Motor neuron (in vitro differentiated cells): ENCODE results near the gene SH3D19. TPM values are rescaled to one million over a fixed set of nuclear protein-coding genes. Genes with fewer than 3 reads are reported as not detected.
A peak's percentile ranks its signal among the peaks of the same experiment; 100 is the strongest.

ENCODE experiments used
- ATAC-seq, 8 experiments: fragments of 200-7000 bp; cut with Tn5 transposase; replicated peaks in 6 of 8; 2 replicates each; pipeline ENCODE4 v1.8.0; 2021; ENCODE audit warnings: mild to moderate bottlenecking in 8 of 8, moderate library complexity in 8 of 8
- H3K27ac ChIP-seq, 2 donors: fragments of 250-450 bp; sonication (Bioruptor Pico); 2 replicates each; pipeline ENCODE4 v1.9.0; 2021; ENCODE audit warnings: antibody characterized with exemption in 2 of 2, mild to moderate bottlenecking in 2 of 2, moderate library complexity in 1 of 2
- H3K4me1 ChIP-seq, 2 donors: fragments of 250-450 bp; sonication (Bioruptor Pico); replicated peaks in 1 of 2; 2 replicates each; pipeline ENCODE4 v1.6.1; 2021; ENCODE audit warnings: antibody characterized with exemption in 2 of 2, mild to moderate bottlenecking in 2 of 2, moderate library complexity in 1 of 2
- H3K4me3 ChIP-seq, 5 donors: fragments of 250-450 bp; sonication (Bioruptor Pico); 2 replicates each; pipeline ENCODE4 v1.9.0; 2021; ENCODE audit warnings: antibody characterized with exemption in 5 of 5, mild to moderate bottlenecking in 5 of 5, moderate library complexity in 4 of 5
- WGBS, 10 experiments: fragments of 450-650 bp; shearing (Covaris generic); methylation state at CpG; one replicate each; pipeline ENCODE4 v1.0.0; 2022; 5-methylcytosine and 5-hydroxymethylcytosine counted together
- in situ Hi-C, 9 experiments: fragments of 400-800 bp; cut with MboI; loops; one replicate each; pipeline ENCODE4 v1.15.0; 2021; ENCODE audit warnings: low sequenced_read_pairs in 9 of 9, low pct_unique_long_range_greater_than_20kb in 2 of 9; ENCODE audit not compliant: unreplicated experiment in 9 of 9
- total RNA-seq, 8 experiments: library from RNA; unstranded; fragments of 300-600 nt; gene quantifications; 2 replicates each; pipeline versions ENCODE4 v1.2.3 to v1.2.4, GENCODE V29; 2022

Gene SH3D19
- total RNA-seq, 8 experiments from 2014 or later = 3.4 to 28.9 (median 6.8) TPM

DNA sequence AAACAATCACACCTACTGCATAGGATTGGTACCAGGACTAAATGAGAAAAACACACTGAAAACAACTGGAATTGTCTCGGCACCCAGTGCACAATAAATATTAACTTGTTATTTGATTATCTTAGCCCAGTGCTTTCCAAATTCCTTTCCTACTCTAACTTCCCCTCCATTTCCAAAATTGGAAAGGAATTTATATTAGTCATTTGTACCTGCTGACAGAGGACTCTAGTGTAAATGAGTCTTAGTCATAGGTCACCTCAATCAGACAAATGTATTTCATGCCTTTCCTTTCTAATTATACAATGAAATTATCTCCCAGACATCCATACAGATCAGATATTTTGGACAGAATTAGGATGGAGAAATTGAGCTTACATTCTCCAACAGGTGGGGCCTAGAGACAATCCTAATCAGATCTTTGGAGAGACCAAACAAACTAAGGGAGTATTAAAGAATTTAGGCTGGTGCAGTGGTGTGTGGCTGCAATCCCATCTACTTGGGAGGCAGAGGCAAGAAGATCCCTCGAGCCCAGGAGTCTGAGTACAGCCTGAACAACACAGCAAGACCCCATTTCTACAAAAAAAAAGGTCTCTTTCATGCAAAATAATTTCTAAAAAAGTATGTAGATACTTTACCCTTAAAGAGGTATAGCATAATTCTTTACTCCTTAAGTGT lies 10.1 kb downstream of the SH3D19 start:
- H3K27ac ChIP-seq = no peak overlapping the region
- in situ Hi-C loops = no loop called here
- H3K4me3 ChIP-seq = no peak overlapping the region
- ATAC-seq = no peak
- WGBS, 10 experiments = 50 to 100% (median 83%) methylated on average over 1 to 2 of the region's 2 CpGs; no CpG with 5 or more reads in 3 of the 10 experiments
- H3K4me1 ChIP-seq = no peaks in the 10 kb centered on the region

DNA sequence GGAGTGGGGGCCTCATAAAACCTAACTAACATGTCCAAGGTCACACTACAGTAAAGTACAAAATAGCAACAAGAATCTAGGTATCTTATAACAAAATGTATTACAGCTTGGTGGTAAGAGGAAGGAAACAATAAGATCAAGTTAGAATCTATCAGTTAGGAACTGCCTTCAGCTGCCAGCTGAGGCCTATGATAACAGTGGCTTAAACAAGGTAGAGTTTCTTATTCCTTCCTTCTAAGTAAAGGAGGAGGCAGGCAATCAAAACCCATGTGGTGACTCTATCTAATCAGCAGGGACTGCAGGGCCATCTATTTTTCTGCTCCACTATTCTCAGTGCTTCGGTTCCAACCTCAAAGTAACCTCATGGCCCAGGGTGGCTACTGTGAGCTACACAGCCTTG lies 10.9 kb downstream of the SH3D19 start:
- no peaks in the 10 kb centered on the region for H3K4me1 ChIP-seq
- peak in 1 of 8 experiments; percentile 23 for ATAC-seq
- 86 to 100% (median 100%) methylated on average over 1 of the region's 1 CpG; no CpG with 5 or more reads in 5 of the 10 experiments for WGBS, 10 experiments
- H3K4me3 ChIP-seq = no peak overlapping the region
- H3K27ac ChIP-seq = no peak overlapping the region
- in situ Hi-C loops = no loop called here

DNA sequence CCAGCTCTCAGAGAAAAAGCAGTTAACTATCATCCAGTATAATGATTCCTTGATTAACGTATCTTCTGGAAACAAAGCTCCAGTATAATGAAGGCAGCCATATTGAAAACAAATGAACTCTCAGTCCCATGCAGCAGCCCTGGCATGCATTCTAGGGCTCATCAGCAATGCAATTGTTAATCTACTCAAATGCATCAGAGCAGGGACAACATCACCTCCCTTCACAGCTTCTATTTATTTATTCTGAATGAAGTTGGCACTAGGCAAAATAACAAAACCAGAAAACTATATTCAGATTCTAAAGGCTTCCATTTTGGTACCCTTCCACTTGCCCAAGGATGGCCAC lies 11.4 kb downstream of the SH3D19 start:
- H3K4me1 ChIP-seq = no peaks in the 10 kb centered on the region
- in situ Hi-C loops = no loop called here
- 29 to 100% (median 89%) methylated on average over 1 of the region's 1 CpG; no CpG with 5 or more reads in 3 of the 10 experiments for WGBS, 10 experiments

DNA sequence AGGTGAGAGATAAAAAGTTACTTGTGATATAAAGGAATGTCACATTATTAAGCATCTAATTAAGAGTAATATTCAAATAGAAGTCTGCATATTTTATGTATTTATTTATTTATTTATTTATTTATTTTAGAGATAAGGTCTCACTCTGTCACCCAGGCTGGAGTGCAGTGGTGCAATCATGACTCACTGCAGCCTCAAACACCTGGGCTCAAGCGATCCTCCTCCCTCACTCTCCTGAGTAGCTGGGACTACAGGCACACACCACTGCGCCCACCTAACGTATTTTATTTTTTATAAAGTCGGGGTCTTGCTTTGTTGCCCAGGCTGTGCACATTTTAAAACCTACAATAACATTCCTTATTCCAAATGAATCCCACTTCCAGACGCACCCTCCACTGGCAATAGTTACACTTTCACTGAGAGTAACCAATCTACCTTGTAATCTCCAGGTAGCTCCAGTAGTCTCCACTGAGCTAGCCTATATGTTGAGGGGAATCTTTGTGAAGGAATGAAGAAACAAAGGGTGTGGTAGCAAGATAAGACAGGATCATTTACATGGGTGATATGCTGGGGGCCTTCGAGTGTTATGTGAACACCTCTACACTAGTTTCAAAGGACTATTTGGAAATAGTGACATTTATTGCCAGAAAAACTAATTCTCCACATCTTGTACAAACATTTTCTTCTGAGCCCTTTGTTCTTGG lies 11.9 kb downstream of the SH3D19 start:
- Histone ChIP-seq H3K27ac (no peak overlapping the region), H3K4me3 (no peak overlapping the region), H3K4me1 (no peaks in the 10 kb centered on the region)
- WGBS, 10 experiments = 89 to 100% (median 94%) methylated on average over 1 to 6 of the region's 6 CpGs; no CpG with 5 or more reads in 3 of the 10 experiments
- in situ Hi-C loops = no loop called here
- no peak for ATAC-seq

More for the DNA sequence above, 11.4 kb downstream of the SH3D19 start:
- H3K27ac ChIP-seq = no peak overlapping the region
- no peak overlapping the region for H3K4me3 ChIP-seq
- ATAC-seq = peak in 3 of 8 experiments; percentile 43 to 60 (median 59)

DNA sequence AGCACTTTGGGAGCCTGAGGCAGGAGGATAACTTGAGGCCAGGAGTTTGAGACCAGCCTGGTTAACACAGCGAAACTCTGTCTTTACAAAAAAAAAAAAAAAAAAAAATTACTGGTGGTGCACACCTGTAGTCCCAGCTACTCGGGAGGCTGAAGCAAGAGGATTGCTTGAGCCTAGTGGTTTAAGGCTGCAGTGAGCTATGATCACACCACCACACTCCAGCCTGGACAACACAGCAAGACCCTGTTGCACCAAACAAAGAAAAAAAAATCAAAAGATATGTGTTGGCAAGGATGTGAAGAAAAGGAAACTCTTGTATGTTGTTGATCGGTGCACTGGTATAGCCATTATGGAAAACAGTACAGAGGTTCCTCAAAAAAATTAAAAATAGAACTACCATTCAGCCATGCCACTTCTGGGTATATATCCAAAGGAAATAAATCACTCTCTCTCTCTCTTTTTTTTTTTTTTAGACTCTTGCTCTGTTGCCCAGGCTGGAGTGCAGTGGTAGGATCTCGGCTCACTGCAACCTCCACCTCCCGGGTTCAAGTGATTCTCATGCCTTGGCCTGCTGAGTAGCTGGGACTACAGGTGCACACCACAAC lies 15.2 kb downstream of the SH3D19 start:
- in situ Hi-C loops = no loop called here
- 83 to 100% (median 100%) methylated on average over 1 to 5 of the region's 5 CpGs; no CpG with 5 or more reads in 1 of the 10 experiments for WGBS, 10 experiments

DNA sequence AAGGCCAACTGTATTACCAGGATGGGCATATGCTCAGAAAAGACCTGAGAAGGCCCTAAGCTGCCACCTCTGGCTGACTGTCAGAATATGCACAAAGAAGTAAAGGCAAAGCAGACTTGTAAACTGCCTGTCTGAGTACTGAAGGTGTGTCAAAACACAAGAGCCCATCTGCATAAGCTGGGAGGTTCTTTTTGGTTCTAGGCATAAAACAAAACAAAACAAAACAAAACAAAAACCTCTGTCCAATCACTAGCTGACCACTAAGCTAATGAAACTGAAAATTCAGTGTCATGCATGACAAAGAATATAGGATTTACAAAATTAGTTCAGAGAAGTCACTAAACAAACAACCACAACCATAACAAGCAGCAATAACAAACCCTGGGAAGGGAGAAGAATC lies 20.6 kb downstream of the SH3D19 start:
- Histone ChIP-seq H3K27ac (no peak overlapping the region), H3K4me1 (peaks cover 0 to 4% of the 10 kb centered on the region in 2 donors), H3K4me3 (no peak overlapping the region)
- in situ Hi-C loops = no loop called here
- ATAC-seq = peak in 4 of 8 experiments; percentile 39 to 95 (median 95)

More for the DNA sequence above, 15.2 kb downstream of the SH3D19 start:
- Histone ChIP-seq H3K4me3 (no peak overlapping the region), H3K4me1 (no peaks in the 10 kb centered on the region), H3K27ac (no peak overlapping the region)
- ATAC-seq = no peak

DNA sequence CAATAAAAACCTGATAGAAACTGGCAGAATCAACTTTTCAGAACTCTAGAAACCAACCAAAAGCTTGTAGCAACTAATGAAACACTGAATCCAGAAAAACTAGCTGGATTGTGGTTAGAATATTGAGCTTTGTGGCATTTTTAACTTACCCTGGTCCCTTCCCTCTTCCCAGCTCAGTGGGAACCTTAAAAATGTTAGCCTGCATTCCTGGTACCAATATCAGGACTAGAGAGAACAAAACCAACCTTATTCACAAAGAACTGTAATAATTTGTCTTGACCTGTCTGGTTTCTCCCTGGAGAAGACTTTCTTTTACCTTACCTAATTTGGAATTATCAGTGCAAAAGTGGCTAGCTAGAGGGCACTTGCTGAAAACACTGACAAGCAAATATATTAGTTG lies 21.2 kb downstream of the SH3D19 start:
- Histone ChIP-seq H3K27ac (no peak overlapping the region), H3K4me1 (peaks cover 0 to 4% of the 10 kb centered on the region in 2 donors)

DNA sequence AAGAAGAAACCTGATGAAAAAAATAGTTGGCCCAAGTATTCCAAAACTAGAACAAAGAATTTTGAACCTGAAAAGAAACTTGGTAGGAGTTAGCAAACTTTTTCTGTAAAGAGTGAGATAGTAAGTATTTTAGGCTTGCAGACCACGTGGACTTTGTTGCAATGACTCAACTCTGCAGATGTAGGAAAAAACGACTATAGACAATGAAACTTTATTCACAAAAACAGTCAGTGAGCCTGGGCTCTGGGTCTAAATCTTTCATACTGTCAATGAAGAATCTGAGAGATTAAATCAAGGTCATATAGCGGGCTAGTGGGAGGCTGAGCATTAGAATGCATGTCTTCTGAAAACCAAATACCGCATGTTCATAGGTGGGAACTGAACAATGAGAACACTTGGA lies 23.0 kb downstream of the SH3D19 start:
- Histone ChIP-seq H3K4me3 (no peak overlapping the region), H3K4me1 (peaks cover 0 to 4% of the 10 kb centered on the region in 2 donors), H3K27ac (no peak overlapping the region)
- peak in 1 of 8 experiments; percentile 13 for ATAC-seq
- in situ Hi-C loops = no loop called here
- 0 to 100% (median 66%) methylated on average over 1 to 3 of the region's 4 CpGs; no CpG with 5 or more reads in 2 of the 10 experiments for WGBS, 10 experiments

More for the DNA sequence above, 21.2 kb downstream of the SH3D19 start:
- in situ Hi-C loops = no loop called here
- H3K4me3 ChIP-seq = no peak overlapping the region
- ATAC-seq = no peak

DNA sequence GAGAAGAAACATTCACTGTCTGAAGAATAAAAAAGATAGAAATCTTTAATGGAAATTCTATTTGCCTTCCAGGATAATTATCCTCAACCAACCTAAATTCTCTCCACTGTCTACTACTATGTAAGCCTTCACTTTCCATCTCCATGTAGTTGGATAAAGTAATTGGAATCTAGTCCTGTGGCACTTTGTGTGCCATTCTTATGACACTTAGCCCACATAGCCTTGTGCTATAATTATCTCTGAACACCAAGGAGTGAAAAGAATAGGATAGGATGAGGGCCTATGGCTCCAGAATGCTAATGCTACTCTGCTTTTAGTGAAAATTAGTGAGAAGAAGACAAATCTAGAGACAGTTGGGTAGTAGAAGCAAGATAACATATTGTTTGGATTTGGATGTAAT lies 28.2 kb downstream of the SH3D19 start:
- ATAC-seq = no peak
- in situ Hi-C loops = no loop called here
- Histone ChIP-seq H3K27ac (no peak overlapping the region), H3K4me1 (no peaks in the 10 kb centered on the region), H3K4me3 (no peak overlapping the region)

DNA sequence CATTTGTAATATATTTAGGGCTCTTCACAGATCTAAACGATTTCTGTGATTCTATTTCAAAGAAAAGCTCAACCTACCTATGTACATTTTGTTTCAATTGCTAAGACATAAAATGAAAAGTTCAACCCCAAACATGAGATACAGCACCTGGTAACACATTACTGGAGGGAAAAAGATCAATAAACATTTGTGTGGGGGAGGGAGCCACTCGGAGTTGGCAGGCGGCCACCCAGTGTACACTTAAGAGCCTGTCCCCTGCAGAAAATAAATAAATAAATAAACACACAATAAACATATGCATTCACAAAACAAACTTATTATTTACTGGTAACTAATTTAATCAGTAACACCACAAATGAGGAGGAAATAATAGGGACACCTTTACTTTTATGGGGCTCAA lies 29.2 kb downstream of the SH3D19 start:
- Histone ChIP-seq H3K4me3 (no peak overlapping the region), H3K27ac (no peak overlapping the region)

DNA sequence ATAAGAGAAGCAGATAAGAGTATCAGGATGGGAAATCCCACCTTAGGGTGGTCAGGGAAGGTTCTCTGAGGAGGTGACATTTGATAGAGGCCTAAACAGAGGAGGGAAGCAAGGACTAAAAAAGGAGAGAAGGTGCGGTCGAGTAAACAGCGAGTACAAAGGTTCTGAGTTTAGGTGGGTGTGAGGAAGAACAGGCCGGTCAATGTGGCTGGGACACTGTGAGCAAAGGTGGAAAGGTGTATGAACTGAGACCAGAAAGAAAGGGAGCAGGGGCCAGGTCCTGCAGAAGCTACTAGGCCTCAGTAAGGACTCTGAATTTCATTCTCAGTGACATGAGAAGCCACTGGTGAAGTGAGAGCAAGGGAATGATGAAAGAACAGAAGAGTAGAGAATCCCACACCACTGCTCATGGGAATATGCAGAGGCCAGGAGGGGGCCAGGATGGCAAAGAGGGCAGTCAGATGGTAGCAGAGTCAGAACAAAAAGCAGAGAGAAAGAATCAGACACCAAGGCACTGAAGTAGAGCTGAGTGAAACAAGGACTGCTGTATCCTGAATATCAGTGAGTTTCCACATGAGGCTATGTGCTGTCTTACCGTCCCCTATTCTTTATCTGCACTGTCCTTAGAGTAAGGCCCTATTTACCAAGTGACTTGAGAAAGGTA lies 30.4 kb downstream of the SH3D19 start:
- H3K4me1 ChIP-seq = no peaks in the 10 kb centered on the region
- no peak overlapping the region for H3K4me3 ChIP-seq
- H3K27ac ChIP-seq = no peak overlapping the region
- no peak for ATAC-seq
- in situ Hi-C loops = no loop called here
- WGBS, 10 experiments = 80 to 100% (median 96%) methylated on average over 2 to 5 of the region's 5 CpGs; no CpG with 5 or more reads in 2 of the 10 experiments

More for the DNA sequence above, 29.2 kb downstream of the SH3D19 start:
- in situ Hi-C loops = no loop called here
- no peaks in the 10 kb centered on the region for H3K4me1 ChIP-seq
- ATAC-seq = no peak
- WGBS, 10 experiments = 62 to 100% (median 91%) methylated on average over 1 to 3 of the region's 3 CpGs

DNA sequence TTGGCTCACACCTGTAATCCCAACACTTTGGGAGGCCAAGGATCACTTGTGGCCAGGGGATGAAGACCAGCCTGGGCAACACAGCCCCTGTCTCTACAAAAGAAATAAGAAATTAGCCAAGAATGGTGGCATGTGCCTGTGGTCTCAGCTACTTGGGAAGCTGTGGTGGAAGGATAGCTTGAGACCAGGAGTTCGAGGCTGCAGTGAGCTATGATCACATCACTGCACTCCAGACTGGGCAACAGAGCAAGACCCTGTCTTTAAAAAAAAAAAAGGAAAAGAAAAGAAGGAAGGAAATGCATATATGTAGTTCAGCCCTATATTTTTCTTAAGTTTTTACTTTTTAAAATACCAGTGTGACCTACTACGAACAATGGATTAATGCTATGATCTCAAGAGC lies 33.4 kb downstream of the SH3D19 start:
- WGBS, 10 experiments = 86 to 100% (median 100%) methylated on average over 1 to 2 of the region's 2 CpGs

DNA sequence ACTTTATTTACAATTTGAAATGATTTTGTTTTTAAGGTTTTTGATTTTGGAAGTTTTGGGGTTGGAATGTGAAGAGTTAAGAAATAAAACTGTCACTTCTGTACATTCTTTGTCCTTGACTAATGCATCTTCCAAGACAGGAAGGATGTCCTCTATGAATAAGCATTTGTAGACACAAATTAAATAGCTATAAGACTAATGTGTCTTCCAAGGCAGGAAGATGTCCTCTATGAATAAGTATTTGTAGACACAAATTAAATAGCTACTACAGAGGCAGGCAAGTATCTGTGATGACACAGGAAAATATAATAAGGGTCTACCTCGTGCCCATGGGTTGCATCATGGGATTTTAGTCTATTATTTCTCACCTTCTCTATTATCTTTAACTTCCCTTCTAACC lies 33.9 kb downstream of the SH3D19 start:
- Histone ChIP-seq H3K4me1 (no peaks in the 10 kb centered on the region), H3K4me3 (no peak overlapping the region), H3K27ac (no peak overlapping the region)
- peak in 2 of 8 experiments; percentile 40 to 41 for ATAC-seq
- in situ Hi-C loops = no loop called here
- WGBS, 10 experiments = 0 to 100% (median 57%) methylated on average over 1 of the region's 1 CpG; no CpG with 5 or more reads in 3 of the 10 experiments

More for the DNA sequence above, 33.4 kb downstream of the SH3D19 start:
- in situ Hi-C loops = no loop called here
- ATAC-seq = no peak
- Histone ChIP-seq H3K4me3 (no peak overlapping the region), H3K27ac (no peak overlapping the region), H3K4me1 (no peaks in the 10 kb centered on the region)
